CD4-positive, alpha-beta memory T cell (primary cell): ENCODE measurements around the gene SYT2. TPM values are rescaled to one million over a fixed set of nuclear protein-coding genes. Genes with fewer than 3 reads are reported as not detected.

Experiments
- CTCF ChIA-PET: fragments of 350-600 bp; sonication (Branson Sonifier 250); formaldehyde crosslinking; loops from one replicate; lab custom pipeline; 2021; ENCODE audit warnings: inconsistent platforms; ENCODE audit not compliant: partially characterized antibody; lab: Charles Lee
- POLR2A ChIA-PET: fragments of 350-600 bp; sonication (Branson Sonifier 250); formaldehyde crosslinking; loops from one replicate; lab custom pipeline; 2021; ENCODE audit not compliant: partially characterized antibody; lab: Charles Lee
- DNase-seq, 5 donors: peaks; one replicate each; pipeline versions ENCODE4 v3.0.0 to v3.0.0-alpha.2; 2020 to 2022; ENCODE audit warnings: mixed read lengths in 1 of 5
- H3K27ac ChIP-seq: one replicate; pipeline ENCODE4 v1.7.0; 2013; ENCODE audit warnings: low read depth, low read length
- H3K27me3 ChIP-seq: 2 replicates; pipeline ENCODE4 v1.7.0; 2013; ENCODE audit warnings: mild to moderate bottlenecking, low read length, moderate library complexity; ENCODE audit not compliant: insufficient read depth
- H3K36me3 ChIP-seq: 2 replicates; pipeline ENCODE4 v1.7.0; 2013; ENCODE audit warnings: mild to moderate bottlenecking, low read length, moderate library complexity; ENCODE audit not compliant: insufficient read depth
- H3K4me1 ChIP-seq: 2 replicates; pipeline ENCODE4 v1.7.0; 2013; ENCODE audit warnings: mild to moderate bottlenecking, low read length, moderate library complexity; ENCODE audit not compliant: insufficient read depth
- H3K4me3 ChIP-seq, 2 donors: one replicate each; pipeline ENCODE4 v1.7.0; 2013; ENCODE audit warnings: low read length in 2 of 2, mild to moderate bottlenecking in 1 of 2
- H3K9me3 ChIP-seq, 2 donors: one replicate each; pipeline ENCODE4 v1.7.0; 2013; ENCODE audit warnings: low read length in 2 of 2, control low read depth in 1 of 2; ENCODE audit not compliant: control insufficient read depth in 1 of 2
- H3K27ac Mint-ChIP-seq, 7 donors: one replicate each; pipeline ENCODE4 v1.8.0; 2020 to 2021; ENCODE audit warnings: mixed read lengths in 7 of 7, mild to moderate bottlenecking in 6 of 7, inconsistent platforms in 3 of 7, moderate library complexity in 3 of 7
- H3K27me3 Mint-ChIP-seq, 2 donors: one replicate each; pipeline ENCODE4 v1.8.0; 2020 to 2021; ENCODE audit warnings: mixed read lengths in 2 of 2
- H3K36me3 Mint-ChIP-seq, 2 donors: one replicate each; pipeline ENCODE4 v1.8.0; 2020 to 2021; ENCODE audit warnings: mixed read lengths in 2 of 2, inconsistent platforms in 1 of 2, mild to moderate bottlenecking in 1 of 2
- H3K4me1 Mint-ChIP-seq, 4 donors: one replicate each; pipeline ENCODE4 v1.8.0; 2020 to 2021; ENCODE audit warnings: mixed read lengths in 4 of 4, mild to moderate bottlenecking in 1 of 4
- H3K4me3 Mint-ChIP-seq, 8 donors: one replicate each; pipeline ENCODE4 v1.8.0; 2020 to 2021; ENCODE audit warnings: mixed read lengths in 8 of 8, mild to moderate bottlenecking in 7 of 8, moderate library complexity in 6 of 8, inconsistent platforms in 3 of 8
- H3K9me3 Mint-ChIP-seq, 8 donors: one replicate each; pipeline ENCODE4 v1.8.0; 2020 to 2021; ENCODE audit warnings: mixed read lengths in 8 of 8, mild to moderate bottlenecking in 5 of 8, inconsistent platforms in 3 of 8, moderate library complexity in 1 of 8
- intact Hi-C: fragments of 100-400 bp; cut with micrococcal nuclease; formaldehyde crosslinking; loops from one replicate; pipeline ENCODE4 v1.15.1; 2023
- polyA plus RNA-seq, 2 donors: library from polyadenylated mRNA; unstranded; fragments of 300-500 nt; fragmentation: Illumina TruSeq; gene quantifications; one replicate each; pipeline ENCODE4 v1.2.3, GENCODE V29; 2021
- total RNA-seq, 2 experiments: library from RNA; stranded (reverse); gene quantifications; one replicate each; pipeline ENCODE4 v1.2.3, GENCODE V29; 2021

Gene SYT2
- total and polyA plus RNA-seq, 4 experiments from 2014 or later, result 0.03 TPM; not detected in 3

GRCh38 chr1:202706851-202707250 lies 3.4 kb downstream of the SYT2 start:
- POLR2A ChIA-PET, result no interaction called here
- Histone ChIP-seq H3K27me3 (peaks cover 27% of the 10 kb centered on the region), H3K27ac (no peak overlapping the region), H3K36me3 (no peaks in the 10 kb centered on the region), H3K9me3 (no peaks in the 10 kb centered on the region), H3K4me3 (no peak overlapping the region), H3K4me1 (no peaks in the 10 kb centered on the region)
- H3K4me1 Mint-ChIP-seq, result peaks cover 0 to 5% (median 0%) of the 10 kb centered on the region in 4 donors
- H3K36me3 Mint-ChIP-seq, result no peaks in the 10 kb centered on the region
- H3K27ac Mint-ChIP-seq, result no peak overlapping the region
- no peaks in the 10 kb centered on the region for H3K9me3 Mint-ChIP-seq
- DNase-seq, result no peak
- intact Hi-C loops, result no loop called here
- CTCF ChIA-PET, result no interaction called here
- H3K27me3 Mint-ChIP-seq, result peaks cover 40 to 65% of the 10 kb centered on the region in 2 donors
- no peak overlapping the region for H3K4me3 Mint-ChIP-seq

GRCh38 chr1:202704601-202705000 lies 5.7 kb downstream of the SYT2 start:
- no peak overlapping the region for H3K4me3 ChIP-seq
- no peaks in the 10 kb centered on the region for H3K36me3 ChIP-seq
- ChIA-PET CTCF (no interaction called here), POLR2A (no interaction called here)
- no peaks in the 10 kb centered on the region for H3K4me1 ChIP-seq
- H3K27ac ChIP-seq, result no peak overlapping the region
- Mint-ChIP-seq H3K36me3 (no peaks in the 10 kb centered on the region), H3K27ac (no peak overlapping the region), H3K27me3 (peaks cover 28 to 54% of the 10 kb centered on the region in 2 donors), H3K9me3 (no peaks in the 10 kb centered on the region), H3K4me1 (peaks cover 0 to 5% (median 0%) of the 10 kb centered on the region in 4 donors), H3K4me3 (no peak overlapping the region)
- intact Hi-C loops, result no loop called here
- H3K9me3 ChIP-seq, result no peaks in the 10 kb centered on the region
- H3K27me3 ChIP-seq, result peaks cover 14% of the 10 kb centered on the region
- DNase-seq, result no peak

- H3K27ac ChIP-seq, result no peak overlapping the region
- H3K4me1 ChIP-seq, result no peaks in the 10 kb centered on the region
- Mint-ChIP-seq H3K27me3 (peaks cover 20 to 52% of the 10 kb centered on the region in 2 donors), H3K9me3 (no peaks in the 10 kb centered on the region), H3K27ac (no peak overlapping the region), H3K36me3 (no peaks in the 10 kb centered on the region), H3K4me3 (no peak overlapping the region), H3K4me1 (peaks cover 0 to 5% (median 2%) of the 10 kb centered on the region in 4 donors)
- ChIA-PET CTCF (no interaction called here), POLR2A (no interaction called here)
- DNase-seq, result no peak
- no peak overlapping the region for H3K4me3 ChIP-seq
- intact Hi-C loops, result no loop called here
- H3K27me3 ChIP-seq, result peaks cover under 1% of the 10 kb centered on the region
- H3K9me3 ChIP-seq, result no peaks in the 10 kb centered on the region
- H3K36me3 ChIP-seq, result no peaks in the 10 kb centered on the region
These were observed 7.1 kb downstream of the SYT2 start for GRCh38 chr1:202703191-202703590.

GRCh38 chr1:202702088-202702487 lies 8.2 kb downstream of the SYT2 start:
- Histone ChIP-seq H3K27ac (no peak overlapping the region), H3K4me1 (no peaks in the 10 kb centered on the region), H3K27me3 (peaks cover under 1% of the 10 kb centered on the region), H3K36me3 (no peaks in the 10 kb centered on the region), H3K4me3 (no peak overlapping the region), H3K9me3 (no peaks in the 10 kb centered on the region)
- Mint-ChIP-seq H3K4me1 (peaks cover 0 to 6% (median 3%) of the 10 kb centered on the region in 4 donors), H3K27me3 (peaks cover 25 to 49% of the 10 kb centered on the region in 2 donors), H3K4me3 (no peak overlapping the region), H3K27ac (no peak overlapping the region), H3K9me3 (no peaks in the 10 kb centered on the region), H3K36me3 (no peaks in the 10 kb centered on the region)
- CTCF ChIA-PET, result interaction anchor here (0.6 kb wide), 1 partner anchor 17 kb away, joined by 3 read pairs; no protein-coding TSS in a partner anchor
- POLR2A ChIA-PET, result no interaction called here
- intact Hi-C loops, result no loop called here
- DNase-seq, result no peak

- CTCF ChIA-PET, result interaction anchor here (1.4 kb wide), 1 partner anchor 101 kb away, joined by 3 read pairs; no protein-coding TSS in a partner anchor
- peaks cover 6% of the 10 kb centered on the region for H3K27me3 ChIP-seq
These were observed 9.1 kb downstream of the SYT2 start for GRCh38 chr1:202701200-202701599.

GRCh38 chr1:202700061-202700460 lies 10.2 kb downstream of the SYT2 start:
- Mint-ChIP-seq H3K4me3 (no peak overlapping the region), H3K9me3 (peaks cover 0 to 4% (median 0%) of the 10 kb centered on the region in 8 donors), H3K27me3 (peaks cover 31 to 49% of the 10 kb centered on the region in 2 donors), H3K4me1 (peaks cover 0 to 6% (median 3%) of the 10 kb centered on the region in 4 donors), H3K27ac (no peak overlapping the region), H3K36me3 (no peaks in the 10 kb centered on the region)
- Histone ChIP-seq H3K27ac (no peak overlapping the region), H3K9me3 (no peaks in the 10 kb centered on the region), H3K36me3 (no peaks in the 10 kb centered on the region), H3K27me3 (peaks cover 6% of the 10 kb centered on the region), H3K4me1 (no peaks in the 10 kb centered on the region), H3K4me3 (no peak overlapping the region)
- intact Hi-C loops, result no loop called here
- ChIA-PET CTCF (interaction anchor here (0.9 to 1.8 kb wide), 4 partner anchors 12 to 100 kb away, joined by 3 to 5 read pairs (median 3); no protein-coding TSS in a partner anchor), POLR2A (no interaction called here)
- no peak for DNase-seq

More at GRCh38 chr1:202701200-202701599, 9.1 kb downstream of the SYT2 start:
- POLR2A ChIA-PET, result no interaction called here
- Histone ChIP-seq H3K36me3 (no peaks in the 10 kb centered on the region), H3K4me1 (no peaks in the 10 kb centered on the region), H3K4me3 (no peak overlapping the region), H3K9me3 (no peaks in the 10 kb centered on the region), H3K27ac (no peak overlapping the region)
- intact Hi-C loops, result no loop called here
- Mint-ChIP-seq H3K4me3 (no peak overlapping the region), H3K27ac (no peak overlapping the region), H3K36me3 (no peaks in the 10 kb centered on the region), H3K4me1 (peaks cover 0 to 6% (median 3%) of the 10 kb centered on the region in 4 donors), H3K27me3 (peaks cover 27 to 47% of the 10 kb centered on the region in 2 donors), H3K9me3 (no peaks in the 10 kb centered on the region)
- DNase-seq, result no peak

GRCh38 chr1:202698276-202698675 lies 12.0 kb downstream of the SYT2 start:
- ChIA-PET POLR2A (no interaction called here), CTCF (interaction anchor here (1.7 kb wide), 1 partner anchor 21 kb away, joined by 4 read pairs; no protein-coding TSS in a partner anchor)
- peaks cover 0 to 6% (median 3%) of the 10 kb centered on the region in 4 donors for H3K4me1 Mint-ChIP-seq
- H3K27me3 ChIP-seq, result peaks cover 6% of the 10 kb centered on the region
- H3K27ac Mint-ChIP-seq, result no peak overlapping the region
- H3K36me3 Mint-ChIP-seq, result no peaks in the 10 kb centered on the region
- no peak overlapping the region for H3K4me3 Mint-ChIP-seq
- intact Hi-C loops, result no loop called here
- no peaks in the 10 kb centered on the region for H3K9me3 ChIP-seq
- no peaks in the 10 kb centered on the region for H3K4me1 ChIP-seq
- peaks cover 27 to 48% of the 10 kb centered on the region in 2 donors for H3K27me3 Mint-ChIP-seq
- H3K9me3 Mint-ChIP-seq, result peaks cover 0 to 8% (median 0%) of the 10 kb centered on the region in 8 donors
- no peak for DNase-seq
- no peak overlapping the region for H3K4me3 ChIP-seq
- no peaks in the 10 kb centered on the region for H3K36me3 ChIP-seq
- no peak overlapping the region for H3K27ac ChIP-seq
